HEK293 (cell line): ENCODE measurements around the gene SPX.

Experiments
- CTCF ChIA-PET: fragments of 350-600 bp; formaldehyde crosslinking; extraction: SDS; loops from one replicate; lab custom pipeline; 2021; ENCODE audit warnings: antibody characterized with exemption; lab: Yijun Ruan, JAX
- POLR2A ChIA-PET: fragments of 300-600 bp; formaldehyde crosslinking; extraction: SDS; loops from one replicate; lab custom pipeline; 2020; ENCODE audit warnings: antibody characterized with exemption, inconsistent platforms; lab: Yijun Ruan, JAX
- H3K27ac ChIP-seq: fragments of 200-500 bp; sonication (Bioruptor generic); 2 replicates; pipeline ENCODE4 v1.5.1; 2014; ENCODE audit warnings: low read depth, low read length, control low read depth, inconsistent platforms; ENCODE audit errors: extremely low read depth
- H3K36me3 ChIP-seq, 2 experiments: fragments of 200-500 bp in 1 of 2; sonication (Bioruptor generic) in 1 of 2; 1 replicate in 1 of 2; 2 replicates in 1 of 2; pipeline ENCODE4 v1.5.1; 2014 to 2017; ENCODE audit warnings: inconsistent platforms in 2 of 2, low read length in 2 of 2; ENCODE audit not compliant: control insufficient read depth in 2 of 2, insufficient read depth in 1 of 2
- H3K4me1 ChIP-seq: fragments of 200-500 bp; sonication (Bioruptor generic); 2 replicates; pipeline ENCODE4 v1.5.1; 2014; ENCODE audit warnings: mild to moderate bottlenecking, low read length, inconsistent platforms; ENCODE audit not compliant: control insufficient read depth, insufficient read depth
- H3K4me3 ChIP-seq: 2 replicates; pipeline ENCODE4 v1.5.1; 2011; ENCODE audit warnings: low read depth, mild to moderate bottlenecking, control low read depth, low read length, moderate library complexity
- H3K9me3 ChIP-seq: fragments of 200-500 bp; sonication (Bioruptor generic); 2 replicates; pipeline ENCODE4 v1.5.1; 2014; ENCODE audit warnings: low read depth, low read length, inconsistent platforms; ENCODE audit not compliant: control insufficient read depth, insufficient read depth
- GFI1B ChIP-seq: fragments of 450-650 bp; formaldehyde crosslinking; IDR thresholded peaks from 2 replicates; pipeline ENCODE4 v1.5.1; 2016; ENCODE audit warnings: missing biosample characterization, missing genetic modification characterization
- KLF16 ChIP-seq: fragments of 450-650 bp; formaldehyde crosslinking; IDR thresholded peaks from 2 replicates; pipeline ENCODE4 v1.5.1; 2017; ENCODE audit warnings: missing biosample characterization, missing genetic modification characterization
- MEIS1 ChIP-seq: sonication (generic); formaldehyde crosslinking; IDR thresholded peaks from 2 replicates; pipeline ENCODE4 v1.8.1; 2022; ENCODE audit warnings: missing genetic modification reagents, mild to moderate bottlenecking, borderline replicate concordance
- PRDM1 ChIP-seq: fragments of 450-650 bp; formaldehyde crosslinking; IDR thresholded peaks from 2 replicates; pipeline ENCODE4; 2016; ENCODE audit warnings: missing biosample characterization, missing genetic modification characterization
- RBAK ChIP-seq: fragments of 450-650 bp; formaldehyde crosslinking; IDR thresholded peaks from 2 replicates; pipeline ENCODE4 v1.5.1; 2016; ENCODE audit warnings: missing biosample characterization, missing genetic modification characterization
- ZNF114 ChIP-seq: fragments of 450-650 bp; formaldehyde crosslinking; IDR thresholded peaks from 2 replicates; pipeline ENCODE4 v1.5.0; 2017; ENCODE audit warnings: missing biosample characterization, missing genetic modification characterization
- ZNF133 ChIP-seq: fragments of 450-650 bp; formaldehyde crosslinking; IDR thresholded peaks from 2 replicates; pipeline ENCODE4 v1.5.1; 2016; ENCODE audit warnings: missing biosample characterization, missing genetic modification characterization
- ZNF19 ChIP-seq: fragments of 450-650 bp; formaldehyde crosslinking; IDR thresholded peaks from 2 replicates; pipeline ENCODE4; 2016; ENCODE audit warnings: missing biosample characterization, missing genetic modification characterization, low read depth
- ZNF335 ChIP-seq: fragments of 450-650 bp; formaldehyde crosslinking; conservative IDR thresholded peaks from 2 replicates; pipeline ENCODE4 v1.5.1; 2016; ENCODE audit warnings: missing biosample characterization, missing genetic modification characterization
- ZNF341 ChIP-seq: fragments of 450-650 bp; formaldehyde crosslinking; IDR thresholded peaks from 2 replicates; pipeline ENCODE4; 2016; ENCODE audit warnings: low read depth, missing biosample characterization, missing genetic modification characterization
- ZNF391 ChIP-seq: fragments of 450-650 bp; formaldehyde crosslinking; IDR thresholded peaks from 2 replicates; pipeline ENCODE4 v1.5.1; 2016; ENCODE audit warnings: low read depth, missing biosample characterization, missing genetic modification characterization, borderline replicate concordance
- ZNF416 ChIP-seq: fragments of 450-650 bp; formaldehyde crosslinking; IDR thresholded peaks from 2 replicates; pipeline ENCODE4 v1.5.1; 2016; ENCODE audit warnings: missing biosample characterization, missing genetic modification characterization
- ZNF514 ChIP-seq: fragments of 450-650 bp; formaldehyde crosslinking; IDR thresholded peaks from 2 replicates; pipeline ENCODE4 v1.5.1; 2016; ENCODE audit warnings: missing biosample characterization, missing genetic modification characterization
- ZNF596 ChIP-seq: fragments of 450-650 bp; IDR thresholded peaks from 2 replicates; pipeline ENCODE4 v1.5.0; 2018; ENCODE audit warnings: missing biosample characterization, mild to moderate bottlenecking, missing genetic modification characterization, moderate library complexity
- ZNF664 ChIP-seq: fragments of 450-650 bp; formaldehyde crosslinking; IDR thresholded peaks from 2 replicates; pipeline ENCODE4 v1.5.1; 2016; ENCODE audit warnings: missing biosample characterization, missing genetic modification characterization
- ZNF776 ChIP-seq: fragments of 450-650 bp; formaldehyde crosslinking; IDR thresholded peaks from 2 replicates; pipeline ENCODE4 v1.5.0; 2017; ENCODE audit warnings: missing biosample characterization, missing genetic modification characterization, borderline replicate concordance
- ZSCAN18 ChIP-seq: fragments of 450-650 bp; formaldehyde crosslinking; IDR thresholded peaks from 2 replicates; pipeline ENCODE4 v1.5.1; 2016; ENCODE audit warnings: missing biosample characterization, missing genetic modification characterization
- TF ChIP-seq, protein P1 (sequence below): fragments of 450-650 bp; formaldehyde crosslinking; IDR thresholded peaks from 2 replicates; pipeline ENCODE4 v1.5.1; 2017; ENCODE audit warnings: missing biosample characterization, missing genetic modification characterization
- TF ChIP-seq, protein P2 (sequence below): fragments of 450-650 bp; formaldehyde crosslinking; IDR thresholded peaks from 2 replicates; pipeline ENCODE4 v1.5.1; 2016; ENCODE audit warnings: missing biosample characterization, missing genetic modification characterization, borderline replicate concordance
- TF ChIP-seq, protein P3 (sequence below): fragments of 450-650 bp; formaldehyde crosslinking; IDR thresholded peaks from 2 replicates; pipeline ENCODE4 v1.5.1; 2016; ENCODE audit warnings: missing biosample characterization, missing genetic modification characterization

Gene SPX

DNA sequence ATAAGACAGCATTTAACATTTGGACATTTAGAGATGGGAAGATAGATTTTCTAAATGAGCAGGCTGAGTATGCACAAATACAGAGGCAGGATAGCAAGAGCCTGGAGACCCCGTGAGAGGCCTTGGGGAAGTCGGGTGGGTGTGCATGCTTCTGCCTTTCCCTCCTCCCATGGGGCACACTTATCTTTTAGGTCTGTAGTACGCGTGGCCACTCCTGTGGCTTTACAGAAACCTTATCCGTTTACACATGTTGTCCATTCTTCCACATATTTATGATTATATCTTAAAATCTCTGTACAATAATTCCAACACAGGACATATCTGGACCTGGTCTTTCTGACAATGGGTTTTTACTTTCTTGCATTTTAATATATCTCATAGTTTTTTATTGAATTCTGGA is 45.0 kb downstream of the SPX start:
- Histone ChIP-seq H3K27ac (no peak overlapping the region), H3K36me3 (no peaks in the 10 kb centered on the region), H3K9me3 (no peaks in the 10 kb centered on the region), H3K4me3 (no peak overlapping the region), H3K4me1 (no peaks in the 10 kb centered on the region)
- CTCF ChIA-PET, result no interaction called here
- POLR2A ChIA-PET, result no interaction called here
- TF ChIP-seq ZSCAN18 (tag by site-specific recombination), result no peak
- no peak for TF ChIP-seq GFI1B (tag by site-specific recombination)
- no peak for TF ChIP-seq ZNF335
- TF ChIP-seq, protein P1, sequence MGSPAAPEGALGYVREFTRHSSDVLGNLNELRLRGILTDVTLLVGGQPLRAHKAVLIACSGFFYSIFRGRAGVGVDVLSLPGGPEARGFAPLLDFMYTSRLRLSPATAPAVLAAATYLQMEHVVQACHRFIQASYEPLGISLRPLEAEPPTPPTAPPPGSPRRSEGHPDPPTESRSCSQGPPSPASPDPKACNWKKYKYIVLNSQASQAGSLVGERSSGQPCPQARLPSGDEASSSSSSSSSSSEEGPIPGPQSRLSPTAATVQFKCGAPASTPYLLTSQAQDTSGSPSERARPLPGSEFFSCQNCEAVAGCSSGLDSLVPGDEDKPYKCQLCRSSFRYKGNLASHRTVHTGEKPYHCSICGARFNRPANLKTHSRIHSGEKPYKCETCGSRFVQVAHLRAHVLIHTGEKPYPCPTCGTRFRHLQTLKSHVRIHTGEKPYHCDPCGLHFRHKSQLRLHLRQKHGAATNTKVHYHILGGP (tag by site-specific recombination), result no peak
- no peak for TF ChIP-seq KLF16 (tag by site-specific recombination)
- no peak for TF ChIP-seq ZNF776
- no peak for TF ChIP-seq ZNF664 (tag by site-specific recombination)
- no peak for TF ChIP-seq PRDM1
- no peak for TF ChIP-seq ZNF114 (tag by site-specific recombination)
- TF ChIP-seq ZNF596 (tag by site-specific recombination), result no peak
- TF ChIP-seq ZNF341 (tag by site-specific recombination), result no peak
- TF ChIP-seq, protein P2, sequence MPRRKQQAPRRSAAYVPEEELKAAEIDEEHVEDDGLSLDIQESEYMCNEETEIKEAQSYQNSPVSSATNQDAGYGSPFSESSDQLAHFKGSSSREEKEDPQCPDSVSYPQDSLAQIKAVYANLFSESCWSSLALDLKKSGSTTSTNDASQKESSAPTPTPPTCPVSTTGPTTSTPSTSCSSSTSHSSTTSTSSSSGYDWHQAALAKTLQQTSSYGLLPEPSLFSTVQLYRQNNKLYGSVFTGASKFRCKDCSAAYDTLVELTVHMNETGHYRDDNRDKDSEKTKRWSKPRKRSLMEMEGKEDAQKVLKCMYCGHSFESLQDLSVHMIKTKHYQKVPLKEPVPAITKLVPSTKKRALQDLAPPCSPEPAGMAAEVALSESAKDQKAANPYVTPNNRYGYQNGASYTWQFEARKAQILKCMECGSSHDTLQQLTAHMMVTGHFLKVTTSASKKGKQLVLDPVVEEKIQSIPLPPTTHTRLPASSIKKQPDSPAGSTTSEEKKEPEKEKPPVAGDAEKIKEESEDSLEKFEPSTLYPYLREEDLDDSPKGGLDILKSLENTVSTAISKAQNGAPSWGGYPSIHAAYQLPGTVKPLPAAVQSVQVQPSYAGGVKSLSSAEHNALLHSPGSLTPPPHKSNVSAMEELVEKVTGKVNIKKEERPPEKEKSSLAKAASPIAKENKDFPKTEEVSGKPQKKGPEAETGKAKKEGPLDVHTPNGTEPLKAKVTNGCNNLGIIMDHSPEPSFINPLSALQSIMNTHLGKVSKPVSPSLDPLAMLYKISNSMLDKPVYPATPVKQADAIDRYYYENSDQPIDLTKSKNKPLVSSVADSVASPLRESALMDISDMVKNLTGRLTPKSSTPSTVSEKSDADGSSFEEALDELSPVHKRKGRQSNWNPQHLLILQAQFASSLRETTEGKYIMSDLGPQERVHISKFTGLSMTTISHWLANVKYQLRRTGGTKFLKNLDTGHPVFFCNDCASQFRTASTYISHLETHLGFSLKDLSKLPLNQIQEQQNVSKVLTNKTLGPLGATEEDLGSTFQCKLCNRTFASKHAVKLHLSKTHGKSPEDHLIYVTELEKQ (tag by site-specific recombination), result no peak
- TF ChIP-seq ZNF133 (tag by site-specific recombination), result no peak
- TF ChIP-seq, protein P3, sequence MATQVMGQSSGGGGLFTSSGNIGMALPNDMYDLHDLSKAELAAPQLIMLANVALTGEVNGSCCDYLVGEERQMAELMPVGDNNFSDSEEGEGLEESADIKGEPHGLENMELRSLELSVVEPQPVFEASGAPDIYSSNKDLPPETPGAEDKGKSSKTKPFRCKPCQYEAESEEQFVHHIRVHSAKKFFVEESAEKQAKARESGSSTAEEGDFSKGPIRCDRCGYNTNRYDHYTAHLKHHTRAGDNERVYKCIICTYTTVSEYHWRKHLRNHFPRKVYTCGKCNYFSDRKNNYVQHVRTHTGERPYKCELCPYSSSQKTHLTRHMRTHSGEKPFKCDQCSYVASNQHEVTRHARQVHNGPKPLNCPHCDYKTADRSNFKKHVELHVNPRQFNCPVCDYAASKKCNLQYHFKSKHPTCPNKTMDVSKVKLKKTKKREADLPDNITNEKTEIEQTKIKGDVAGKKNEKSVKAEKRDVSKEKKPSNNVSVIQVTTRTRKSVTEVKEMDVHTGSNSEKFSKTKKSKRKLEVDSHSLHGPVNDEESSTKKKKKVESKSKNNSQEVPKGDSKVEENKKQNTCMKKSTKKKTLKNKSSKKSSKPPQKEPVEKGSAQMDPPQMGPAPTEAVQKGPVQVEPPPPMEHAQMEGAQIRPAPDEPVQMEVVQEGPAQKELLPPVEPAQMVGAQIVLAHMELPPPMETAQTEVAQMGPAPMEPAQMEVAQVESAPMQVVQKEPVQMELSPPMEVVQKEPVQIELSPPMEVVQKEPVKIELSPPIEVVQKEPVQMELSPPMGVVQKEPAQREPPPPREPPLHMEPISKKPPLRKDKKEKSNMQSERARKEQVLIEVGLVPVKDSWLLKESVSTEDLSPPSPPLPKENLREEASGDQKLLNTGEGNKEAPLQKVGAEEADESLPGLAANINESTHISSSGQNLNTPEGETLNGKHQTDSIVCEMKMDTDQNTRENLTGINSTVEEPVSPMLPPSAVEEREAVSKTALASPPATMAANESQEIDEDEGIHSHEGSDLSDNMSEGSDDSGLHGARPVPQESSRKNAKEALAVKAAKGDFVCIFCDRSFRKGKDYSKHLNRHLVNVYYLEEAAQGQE (tag by site-specific recombination), result no peak
- no peak for TF ChIP-seq RBAK (tag by site-specific recombination)
- TF ChIP-seq ZNF391 (tag by site-specific recombination), result no peak
- TF ChIP-seq MEIS1 (CRISPR knock-in tag), result no peak
- TF ChIP-seq ZNF19 (tag by site-specific recombination), result no peak
- TF ChIP-seq ZNF514, result no peak
- TF ChIP-seq ZNF416 (tag by site-specific recombination), result no peak
- TF ChIP-seq, all 188 proteins: peak for 0
